ENCODE data around the gene BRDT. TPM values are rescaled to one million over a fixed set of nuclear protein-coding genes. Genes with fewer than 3 reads are reported as not detected.

BRDT gene
- total RNA-seq, 3 donors from 2014 or later (not counting 1 experiment from before 2014, with no cell fraction given): not detected

DNA sequence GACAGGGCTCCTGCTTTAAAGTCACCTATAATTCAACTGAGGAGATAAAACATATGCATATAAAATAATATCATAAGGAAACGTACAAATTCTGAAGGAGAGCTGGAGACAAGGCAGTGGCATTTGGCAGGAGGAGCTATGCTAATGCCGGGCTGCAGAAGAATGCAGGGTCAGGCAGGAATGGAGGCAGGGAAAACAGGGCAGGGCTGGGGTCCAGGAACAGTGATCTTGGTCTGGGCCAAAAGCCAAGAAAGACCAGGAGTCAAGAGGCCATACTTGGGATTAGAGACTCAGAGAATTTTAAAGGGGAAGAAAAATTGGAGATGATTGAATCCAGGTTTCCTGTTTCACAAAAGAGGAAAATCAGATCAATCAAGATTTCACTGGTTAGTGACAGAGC is 20.0 kb upstream of the BRDT start:
- H3K27ac Mint-ChIP-seq: no peak overlapping the region
- 88% methylated on average over 2 of the region's 2 CpGs for WGBS (ENCODE audit: insufficient coverage)

DNA sequence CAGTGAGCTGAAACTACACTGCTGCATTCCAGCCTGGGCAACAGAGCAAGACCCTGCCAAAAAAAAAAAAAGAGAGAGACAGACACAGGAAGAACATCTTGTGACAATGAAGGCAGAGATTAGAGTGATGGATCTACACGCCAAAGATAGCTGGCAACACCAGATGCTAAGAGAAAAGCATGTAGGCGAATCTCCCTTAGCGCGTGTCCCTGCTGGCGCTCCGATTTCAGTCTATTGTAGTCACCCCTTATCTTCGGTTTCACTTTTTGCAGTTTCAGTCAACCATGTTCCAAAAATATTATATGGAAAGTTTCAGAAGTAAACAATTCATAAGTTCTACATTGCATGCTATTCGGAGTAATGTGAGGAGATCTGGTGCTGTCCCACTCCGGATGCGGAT is 11.6 kb upstream of the BRDT start:
- Mint-ChIP-seq H3K27ac (no peak overlapping the region), H3K36me3 (no peaks in the 10 kb centered on the region), H3K27me3 (ENCODE audit: low read depth in 2 of 2) (no peaks in the 10 kb centered on the region), H3K9me3 (no peaks in the 10 kb centered on the region), H3K4me1 (no peaks in the 10 kb centered on the region), H3K4me3 (no peak overlapping the region)
- 94% methylated on average over 9 of the region's 10 CpGs for WGBS (ENCODE audit: insufficient coverage)
- Histone ChIP-seq H3K4me1 (ENCODE audit: control insufficient read depth, insufficient read depth, low read length) (no peaks in the 10 kb centered on the region), H3K9me3 (ENCODE audit: control insufficient read depth, insufficient read depth, low read length) (no peaks in the 10 kb centered on the region), H3K27ac (ENCODE audit: low read length) (no peak overlapping the region), H3K27me3 (ENCODE audit: control insufficient read depth, insufficient read depth, low read length) (no peaks in the 10 kb centered on the region), H3K36me3 (ENCODE audit: control insufficient read depth, insufficient read depth, low read length) (no peaks in the 10 kb centered on the region), H3K4me3 (ENCODE audit: low read length) (no peak overlapping the region)
- DNase-seq (no peak), ATAC-seq (no peak)
- TF ChIP-seq, protein P1, sequence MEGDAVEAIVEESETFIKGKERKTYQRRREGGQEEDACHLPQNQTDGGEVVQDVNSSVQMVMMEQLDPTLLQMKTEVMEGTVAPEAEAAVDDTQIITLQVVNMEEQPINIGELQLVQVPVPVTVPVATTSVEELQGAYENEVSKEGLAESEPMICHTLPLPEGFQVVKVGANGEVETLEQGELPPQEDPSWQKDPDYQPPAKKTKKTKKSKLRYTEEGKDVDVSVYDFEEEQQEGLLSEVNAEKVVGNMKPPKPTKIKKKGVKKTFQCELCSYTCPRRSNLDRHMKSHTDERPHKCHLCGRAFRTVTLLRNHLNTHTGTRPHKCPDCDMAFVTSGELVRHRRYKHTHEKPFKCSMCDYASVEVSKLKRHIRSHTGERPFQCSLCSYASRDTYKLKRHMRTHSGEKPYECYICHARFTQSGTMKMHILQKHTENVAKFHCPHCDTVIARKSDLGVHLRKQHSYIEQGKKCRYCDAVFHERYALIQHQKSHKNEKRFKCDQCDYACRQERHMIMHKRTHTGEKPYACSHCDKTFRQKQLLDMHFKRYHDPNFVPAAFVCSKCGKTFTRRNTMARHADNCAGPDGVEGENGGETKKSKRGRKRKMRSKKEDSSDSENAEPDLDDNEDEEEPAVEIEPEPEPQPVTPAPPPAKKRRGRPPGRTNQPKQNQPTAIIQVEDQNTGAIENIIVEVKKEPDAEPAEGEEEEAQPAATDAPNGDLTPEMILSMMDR (IDR thresholded peaks at IDR 0.05): no peak
- intact Hi-C loops (cut with micrococcal nuclease): no loop called here

More for the DNA sequence above, 20.0 kb upstream of the BRDT start:
- Histone ChIP-seq H3K36me3 (ENCODE audit: control insufficient read depth, insufficient read depth, low read length) (no peaks in the 10 kb centered on the region), H3K4me1 (ENCODE audit: control insufficient read depth, insufficient read depth, low read length) (peaks cover 2% of the 10 kb centered on the region), H3K27ac (ENCODE audit: low read length) (no peak overlapping the region), H3K9me3 (ENCODE audit: control insufficient read depth, insufficient read depth, low read length) (no peaks in the 10 kb centered on the region), H3K27me3 (ENCODE audit: control insufficient read depth, insufficient read depth, low read length) (no peaks in the 10 kb centered on the region), H3K4me3 (ENCODE audit: low read length) (no peak overlapping the region)
- TF ChIP-seq, protein P1 (IDR thresholded peaks at IDR 0.05): no peak
- intact Hi-C loops (cut with micrococcal nuclease): loop anchor here (5.0 kb wide), 2 partner anchors 217 to 762 kb away; no protein-coding TSS in a partner anchor
- DNase-seq: no peak
- no peaks in the 10 kb centered on the region for H3K9me3 Mint-ChIP-seq
- H3K36me3 Mint-ChIP-seq: no peaks in the 10 kb centered on the region
- H3K4me1 Mint-ChIP-seq: peaks cover 2% of the 10 kb centered on the region in 2 donors
- H3K4me3 Mint-ChIP-seq: no peak overlapping the region
- ATAC-seq: no peak
- no peaks in the 10 kb centered on the region for H3K27me3 Mint-ChIP-seq (ENCODE audit: low read depth in 2 of 2)

DNA sequence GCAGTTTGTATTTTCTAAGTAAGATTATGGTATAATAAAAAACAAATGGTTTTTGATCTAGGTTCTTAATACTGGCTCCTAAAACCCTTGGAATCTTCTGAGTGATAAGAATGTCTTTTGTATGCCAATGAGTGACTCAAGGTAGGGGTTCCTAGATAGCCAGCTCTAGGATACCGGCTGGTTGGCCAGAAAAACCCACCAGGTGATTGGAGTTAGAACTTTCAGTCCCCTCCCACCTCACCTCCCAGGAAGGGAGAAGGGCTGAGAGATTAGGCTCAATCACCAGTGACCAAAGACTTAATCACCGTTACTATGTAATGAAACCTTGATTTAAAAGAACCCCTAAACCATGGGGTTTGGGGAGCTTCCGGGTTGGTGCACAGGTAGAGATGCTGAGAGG is 8.7 kb upstream of the BRDT start:
- H3K9me3 ChIP-seq (ENCODE audit: control insufficient read depth, insufficient read depth, low read length): no peaks in the 10 kb centered on the region
- TF ChIP-seq, protein P1 (IDR thresholded peaks at IDR 0.05): no peak
- no peaks in the 10 kb centered on the region for H3K4me1 ChIP-seq (ENCODE audit: control insufficient read depth, insufficient read depth, low read length)
- H3K36me3 ChIP-seq (ENCODE audit: control insufficient read depth, insufficient read depth, low read length): no peaks in the 10 kb centered on the region
- H3K27me3 Mint-ChIP-seq (ENCODE audit: low read depth in 2 of 2): no peaks in the 10 kb centered on the region
- no peaks in the 10 kb centered on the region for H3K27me3 ChIP-seq (ENCODE audit: control insufficient read depth, insufficient read depth, low read length)
- no peaks in the 10 kb centered on the region for H3K36me3 Mint-ChIP-seq
- no peaks in the 10 kb centered on the region for H3K9me3 Mint-ChIP-seq
- DNase-seq (no peak), ATAC-seq (no peak)
- intact Hi-C loops (cut with micrococcal nuclease): no loop called here
- no CpG with 5 or more reads among the region's 3 CpGs for WGBS (ENCODE audit: insufficient coverage)
- no peak overlapping the region for H3K4me3 ChIP-seq (ENCODE audit: low read length)
- no peak overlapping the region for H3K27ac Mint-ChIP-seq
- H3K4me1 Mint-ChIP-seq: no peaks in the 10 kb centered on the region
- no peak overlapping the region for H3K27ac ChIP-seq (ENCODE audit: low read length)
- H3K4me3 Mint-ChIP-seq: no peak overlapping the region

DNA sequence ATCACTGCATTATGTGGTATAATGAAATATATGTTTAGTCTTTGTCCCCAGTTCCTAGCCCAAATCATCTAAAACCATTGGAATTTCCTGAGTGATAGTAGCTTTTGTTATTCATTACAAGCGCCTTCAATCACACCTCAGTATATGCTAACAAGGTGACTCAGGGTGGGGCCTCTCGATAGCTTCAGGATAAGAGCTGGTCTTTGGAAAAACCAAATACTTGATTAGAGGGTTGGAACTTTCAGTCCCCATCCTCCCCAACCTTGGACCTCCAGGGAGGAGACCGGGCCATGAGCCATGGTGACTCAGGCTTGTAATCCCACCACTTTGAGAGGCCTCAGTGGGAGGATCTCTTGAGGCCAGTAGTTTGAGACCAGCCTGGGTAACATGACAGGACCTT is 5.1 kb upstream of the BRDT start:
- Histone ChIP-seq H3K4me3 (ENCODE audit: low read length) (no peak overlapping the region), H3K9me3 (ENCODE audit: control insufficient read depth, insufficient read depth, low read length) (no peaks in the 10 kb centered on the region), H3K36me3 (ENCODE audit: control insufficient read depth, insufficient read depth, low read length) (no peaks in the 10 kb centered on the region), H3K27me3 (ENCODE audit: control insufficient read depth, insufficient read depth, low read length) (no peaks in the 10 kb centered on the region), H3K27ac (ENCODE audit: low read length) (no peak overlapping the region), H3K4me1 (ENCODE audit: control insufficient read depth, insufficient read depth, low read length) (peaks cover 14% of the 10 kb centered on the region)
- H3K4me3 Mint-ChIP-seq: no peak overlapping the region
- ATAC-seq: no peak
- H3K36me3 Mint-ChIP-seq: no peaks in the 10 kb centered on the region
- no peak overlapping the region for H3K27ac Mint-ChIP-seq
- peaks cover 13 to 23% of the 10 kb centered on the region in 2 donors for H3K4me1 Mint-ChIP-seq
- DNase-seq: no peak
- peaks cover 0 to 5% of the 10 kb centered on the region in 2 donors for H3K27me3 Mint-ChIP-seq (ENCODE audit: low read depth in 2 of 2)
- intact Hi-C loops (cut with micrococcal nuclease): no loop called here
- no CpG with 5 or more reads among the region's 3 CpGs for WGBS (ENCODE audit: insufficient coverage)
- TF ChIP-seq, protein P1 (IDR thresholded peaks at IDR 0.05): no peak
- H3K9me3 Mint-ChIP-seq: no peaks in the 10 kb centered on the region
